Measurements from ENCODE around the gene TRPM3.

Gene TRPM3

DNA sequence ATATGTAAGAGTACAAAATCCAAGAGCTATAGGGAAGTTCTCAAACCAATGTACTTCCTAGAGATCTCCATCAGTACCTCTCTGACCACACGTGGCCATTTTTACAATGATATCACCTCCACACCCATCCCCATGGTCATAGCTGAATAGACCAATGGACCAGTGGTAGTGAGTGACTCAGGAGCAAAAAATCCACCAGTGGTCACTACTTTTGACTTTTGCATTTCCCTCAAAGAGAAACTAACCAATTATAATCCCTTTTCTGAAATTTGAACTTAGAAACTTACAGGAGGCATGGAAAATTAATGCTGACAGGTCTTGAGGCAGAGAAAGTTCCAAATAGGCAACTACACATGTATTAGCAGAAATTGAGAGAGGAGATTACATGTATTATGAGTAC lies 238.4 kb downstream of the TRPM3 start:
- no peak for DNase-seq

- no peak for DNase-seq
These were observed 240.1 kb downstream of the TRPM3 start for GRCh38 chr9:70881333-70881732.

GRCh38 chr9:70880535-70880934 lies 240.9 kb downstream of the TRPM3 start:
- no peak for DNase-seq

GRCh38 chr9:70878576-70878975 lies 242.8 kb downstream of the TRPM3 start:
- DNase-seq, result no peak

DNA sequence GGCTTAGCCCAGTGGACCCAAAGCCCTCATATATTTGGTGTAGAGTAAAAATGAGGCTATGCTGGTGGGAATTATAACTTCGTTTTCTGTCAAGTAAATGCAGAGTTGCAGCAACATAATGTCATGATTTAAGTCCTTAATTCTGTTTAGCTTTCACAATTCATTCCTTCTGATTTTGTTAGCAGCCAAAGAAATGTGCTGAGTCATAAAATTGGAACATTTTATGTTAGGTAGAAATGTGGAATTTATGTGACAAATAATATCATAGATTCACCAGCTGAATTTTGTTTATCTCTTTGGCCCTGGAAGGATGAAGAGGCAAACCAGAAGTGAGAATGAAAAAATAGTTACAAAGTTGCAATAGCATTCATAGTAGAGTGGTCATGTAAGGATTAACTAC lies 247.0 kb downstream of the TRPM3 start:
- DNase-seq, result no peak

DNA sequence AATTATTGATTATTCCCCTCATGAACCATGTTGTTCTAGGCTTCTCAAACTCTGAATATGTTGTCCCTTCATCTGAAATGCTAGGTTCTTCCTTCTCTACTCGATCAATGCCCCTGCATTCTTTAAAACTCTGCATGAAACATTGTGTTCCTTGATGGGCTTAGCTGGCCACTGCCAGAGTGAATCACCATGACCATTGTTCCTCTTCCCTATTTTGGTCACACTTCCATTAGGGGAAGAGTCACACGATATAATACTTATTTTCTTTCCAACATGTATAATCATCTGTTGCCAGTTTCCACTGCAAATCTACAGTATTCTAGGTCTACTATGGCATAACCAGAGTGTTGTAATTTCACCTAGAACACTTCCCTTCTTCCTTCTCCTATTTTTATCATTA lies 247.9 kb downstream of the TRPM3 start:
- no peak for DNase-seq

DNA sequence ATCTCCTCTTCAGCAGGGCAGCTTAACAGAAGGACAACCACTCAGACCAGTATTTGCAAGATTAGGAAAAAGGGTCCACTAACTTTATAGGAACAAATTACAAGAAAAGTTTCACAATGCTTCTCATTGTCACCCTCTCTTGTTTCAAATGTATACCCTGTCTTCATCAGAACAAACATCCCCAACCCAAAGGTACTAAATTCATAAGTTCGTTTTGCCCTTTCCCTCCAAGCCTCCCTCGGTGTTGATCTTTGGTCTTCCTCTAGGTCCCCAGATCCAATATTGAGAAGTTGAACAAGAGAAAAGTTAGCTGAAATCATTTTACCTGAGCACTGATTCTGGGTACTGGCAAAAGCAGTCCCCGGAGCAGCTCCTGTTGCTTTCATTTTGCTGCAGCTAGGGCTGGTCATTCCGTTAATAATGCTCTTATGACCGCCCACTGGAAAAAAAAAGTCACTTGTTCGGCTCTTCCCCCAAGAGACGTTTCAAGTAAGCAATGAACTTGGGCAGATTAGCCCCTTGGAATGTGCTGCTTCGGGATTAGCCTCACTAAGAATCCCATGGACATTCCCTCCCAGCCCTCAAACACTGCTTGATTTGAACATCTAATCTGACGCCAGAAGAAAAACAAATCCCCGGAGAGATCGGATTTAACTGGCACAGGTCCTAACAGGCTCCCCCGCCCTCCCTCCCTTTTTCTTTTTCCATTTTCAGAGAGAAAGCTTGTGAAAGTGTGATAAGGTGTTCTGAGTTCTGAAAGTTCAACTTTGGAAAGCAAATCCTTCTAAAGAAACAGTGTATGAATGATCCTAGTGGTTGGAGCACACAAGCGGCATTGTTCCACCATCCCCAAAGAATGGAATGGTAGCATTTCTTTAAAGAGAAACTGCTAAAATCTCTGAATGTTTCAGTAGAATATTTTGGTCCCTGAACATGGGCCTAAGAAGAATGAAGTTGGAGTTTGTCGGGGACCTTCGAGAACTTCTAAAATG lies 252.5 kb downstream of the TRPM3 start:
- no peak for DNase-seq

DNA sequence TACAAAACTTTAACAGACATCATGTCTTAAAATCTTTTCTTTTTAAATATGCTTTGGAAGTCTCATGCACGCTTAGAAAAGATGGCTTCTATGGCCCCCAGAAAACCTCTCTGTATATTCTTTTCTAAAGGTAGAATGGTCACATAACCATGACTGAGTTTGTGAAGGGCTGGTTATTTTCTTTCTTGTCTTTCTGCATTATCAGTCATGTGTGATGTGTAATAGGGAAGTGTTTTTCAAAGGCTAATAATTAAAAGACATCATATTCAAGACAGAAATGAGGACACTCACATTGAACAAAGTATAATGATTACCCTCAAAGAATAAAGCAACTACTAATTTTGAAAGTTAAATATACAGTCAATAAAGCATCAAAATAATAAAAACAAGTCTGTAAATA lies 253.4 kb downstream of the TRPM3 start:
- no peak for DNase-seq

GRCh38 chr9:70865471-70865870 lies 255.9 kb downstream of the TRPM3 start:
- DNase-seq, result no peak

GRCh38 chr9:70861797-70862196 lies 259.6 kb downstream of the TRPM3 start:
- DNase-seq, result no peak

GRCh38 chr9:70861376-70861775 lies 260.0 kb downstream of the TRPM3 start:
- no peak for DNase-seq

- no peak for DNase-seq
These were observed 261.7 kb downstream of the TRPM3 start for GRCh38 chr9:70859694-70860093.

DNA sequence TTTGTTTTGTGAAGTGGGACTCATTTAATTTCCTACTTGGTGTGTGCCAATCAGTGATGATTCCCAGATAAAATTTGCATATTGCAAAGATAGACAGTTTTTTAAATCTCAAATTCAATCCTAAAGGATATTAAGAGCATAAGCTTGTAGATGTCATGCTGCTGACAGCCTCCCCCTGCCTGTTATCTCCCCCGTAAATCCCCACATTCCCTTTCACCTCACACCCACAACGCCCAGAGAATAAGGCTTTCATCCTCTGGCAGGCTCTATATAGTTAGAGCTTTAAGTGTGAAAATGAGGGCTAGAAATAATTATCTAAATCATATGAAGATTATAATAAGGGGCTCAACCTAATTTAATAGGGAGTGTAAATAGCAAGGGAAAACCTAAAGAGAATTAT lies 265.0 kb downstream of the TRPM3 start:
- DNase-seq, result no peak

DNA sequence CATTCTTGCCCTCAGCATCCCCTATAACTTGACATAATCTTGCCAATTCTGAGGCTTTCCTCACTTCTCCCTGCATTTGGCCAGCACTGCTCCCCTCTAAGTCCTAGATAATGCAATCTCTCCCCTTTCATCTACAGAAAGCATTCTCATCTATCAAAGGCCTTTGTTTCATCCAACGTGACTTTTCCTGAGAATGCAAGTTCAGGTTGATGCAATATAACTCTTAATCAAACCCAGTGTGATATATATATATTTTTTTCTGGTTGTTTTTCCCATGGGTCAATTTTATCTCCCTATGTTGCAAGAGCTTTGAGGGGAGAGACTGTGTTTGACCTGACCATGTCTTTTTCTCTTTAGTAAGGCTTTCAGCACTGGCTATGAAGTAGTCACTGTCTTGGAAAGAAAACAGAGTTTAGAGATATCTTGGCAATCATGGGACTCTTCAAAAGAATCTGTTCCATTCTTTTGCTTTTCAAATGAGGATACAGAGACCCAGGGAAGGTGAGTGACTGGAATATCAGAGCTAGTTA lies 268.6 kb downstream of the TRPM3 start:
- DNase-seq, result no peak

DNA sequence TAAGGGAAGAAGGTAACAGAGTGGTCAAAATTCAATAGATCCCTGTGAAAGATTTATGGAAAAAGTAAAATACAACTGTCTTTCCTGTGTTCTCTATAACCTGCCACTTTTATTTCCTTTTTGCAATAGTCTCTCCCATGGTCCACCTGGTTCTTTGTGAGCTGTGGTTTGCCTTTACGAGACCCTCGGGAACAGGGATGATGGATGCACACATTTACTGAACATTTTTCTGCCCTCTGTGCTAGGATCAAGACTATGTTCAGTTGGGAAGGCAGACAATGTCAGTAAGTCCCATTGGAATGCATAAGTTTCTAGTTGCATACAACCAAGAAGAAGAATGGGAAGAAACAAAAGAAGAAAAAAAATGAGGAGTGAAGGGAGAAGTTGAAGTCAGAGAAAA lies 281.2 kb downstream of the TRPM3 start:
- no peak for DNase-seq

DNA sequence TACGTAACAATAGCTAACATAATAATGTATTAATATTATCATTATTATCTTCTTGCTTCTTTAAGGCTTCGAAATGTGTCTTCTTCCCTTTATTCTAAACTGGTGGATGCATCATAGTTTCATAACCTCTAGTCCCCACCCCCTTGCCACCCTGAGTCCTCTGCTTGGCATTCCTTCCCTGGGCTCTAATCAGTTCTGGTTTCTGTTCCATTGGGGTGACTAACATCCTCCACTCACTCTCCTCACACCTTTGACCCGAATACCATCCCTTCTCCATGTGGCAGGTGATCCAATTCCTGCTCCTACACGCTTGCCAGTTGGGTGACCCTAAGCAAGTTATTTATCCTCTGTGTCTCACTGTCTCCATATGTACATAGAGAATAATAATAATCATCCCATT lies 286.1 kb downstream of the TRPM3 start:
- DNase-seq, result no peak

- no peak for DNase-seq
These were observed 288.9 kb downstream of the TRPM3 start for GRCh38 chr9:70832492-70832891.

GRCh38 chr9:70830618-70831017 lies 290.8 kb downstream of the TRPM3 start:
- DNase-seq, result no peak

DNA sequence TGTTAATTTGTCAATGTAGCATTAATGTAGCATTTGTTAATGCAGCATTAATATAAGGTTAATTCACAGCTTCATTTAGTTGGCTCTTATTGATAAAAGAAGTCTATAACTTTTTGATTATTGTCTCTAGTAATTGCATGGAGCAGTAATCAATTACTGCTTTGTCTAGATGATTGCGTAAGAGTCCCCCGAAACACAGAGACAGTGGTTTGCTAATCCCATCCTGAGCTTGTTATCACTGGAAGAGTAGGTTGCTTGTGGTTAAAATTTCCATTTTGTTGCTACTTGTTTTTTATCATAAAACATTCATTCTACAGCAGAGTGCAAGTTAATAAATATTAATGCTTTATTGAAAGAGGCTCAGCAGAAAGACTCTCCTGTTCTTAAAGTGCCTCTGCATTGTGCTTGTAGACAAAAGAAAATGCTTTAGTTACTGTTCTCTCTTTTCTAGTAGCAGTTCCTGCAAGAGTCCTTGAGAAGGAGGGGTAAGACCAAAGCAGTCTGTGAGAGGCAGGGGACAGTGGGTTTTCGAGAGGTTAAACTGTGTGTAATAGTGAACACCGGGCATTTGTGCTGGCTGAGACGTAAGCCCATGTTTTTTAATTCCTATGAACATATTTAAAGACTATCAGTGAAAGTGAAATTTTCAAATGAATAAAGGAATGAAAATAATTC lies 291.7 kb downstream of the TRPM3 start:
- no peak for DNase-seq

DNA sequence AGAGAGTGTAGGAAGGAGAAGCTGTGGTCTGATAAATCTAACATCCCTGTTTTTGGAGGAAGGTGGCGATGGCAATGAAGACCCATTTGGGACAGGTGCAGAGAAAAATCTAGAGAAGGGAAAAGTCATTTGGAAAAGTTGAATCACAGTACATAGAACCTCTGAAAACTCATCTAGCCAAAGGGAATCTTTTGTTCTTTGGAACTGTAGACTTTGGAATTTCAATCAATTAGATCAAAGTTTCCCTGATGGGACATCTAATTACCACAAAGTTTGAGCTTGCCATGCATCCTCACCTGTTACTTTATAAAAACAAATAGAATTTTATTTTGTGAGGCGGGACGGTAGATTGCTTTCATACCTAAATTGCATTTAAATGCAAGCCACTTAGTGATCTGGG lies 294.9 kb downstream of the TRPM3 start:
- DNase-seq, result no peak

GRCh38 chr9:70823284-70823683 lies 298.1 kb downstream of the TRPM3 start:
- no peak for DNase-seq

GRCh38 chr9:70817311-70817710 lies 304.1 kb downstream of the TRPM3 start:
- DNase-seq, result no peak

- no peak for DNase-seq
These were observed 304.5 kb downstream of the TRPM3 start for GRCh38 chr9:70816891-70817290.

DNA sequence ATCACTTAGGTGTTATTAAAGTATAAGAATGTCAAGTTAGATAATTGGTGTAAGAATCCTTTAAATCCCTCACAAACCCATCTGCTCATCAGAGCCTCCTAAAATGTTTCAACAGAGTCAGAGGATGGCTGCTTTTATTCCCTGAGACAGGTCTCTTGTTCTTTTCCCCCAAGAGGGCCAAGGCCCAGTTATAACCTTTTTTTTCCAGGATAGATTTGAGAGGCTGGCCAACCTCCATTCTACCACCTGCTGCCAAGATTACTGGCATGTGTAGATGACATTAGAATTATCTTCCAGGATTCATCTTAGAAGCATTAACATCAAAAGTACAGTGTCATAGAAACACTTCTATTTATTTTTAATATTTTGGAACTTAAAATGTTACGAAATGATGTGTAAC lies 305.1 kb downstream of the TRPM3 start:
- DNase-seq, result no peak
